WTC11 (cell line): Measurements from ENCODE around the gene PSMD12. TPM values are rescaled to one million over a fixed set of nuclear protein-coding genes. Genes with fewer than 3 reads are reported as not detected.
"Not testable (repeated sequence)": the region's sequence is repeated elsewhere in the genome, so short reads cannot be mapped to it uniquely, and the experiment has no call there.

Experiments
- ATAC-seq: fragments of 200-7000 bp; cut with Tn5 transposase; 2 replicates; pipeline ENCODE4 v1.10.0; 2021; ENCODE audit warnings: mild to moderate bottlenecking, moderate library complexity
- CTCF ChIA-PET: fragments of 300-600 bp; sonication (Branson Sonifier 250); formaldehyde crosslinking; loops from one replicate; lab custom pipeline; 2021; ENCODE audit warnings: antibody characterized with exemption; lab: Charles Lee
- POLR2A ChIA-PET: fragments of 350-600 bp; sonication (Branson Sonifier 250); formaldehyde crosslinking; loops from one replicate; lab custom pipeline; 2021; ENCODE audit warnings: antibody characterized with exemption; lab: Charles Lee
- DNase-seq: peaks from one replicate; pipeline ENCODE4 v3.0.0; 2021; ENCODE audit warnings: low spot score
- H3K27ac Mint-ChIP-seq: 2 replicates; pipeline ENCODE4 v1.8.0; 2021; ENCODE audit warnings: mixed read lengths
- H3K27me3 Mint-ChIP-seq: 2 replicates; pipeline ENCODE4 v1.8.0; 2021; ENCODE audit warnings: low read depth, mild to moderate bottlenecking, moderate library complexity, mixed read lengths
- H3K36me3 Mint-ChIP-seq: 2 replicates; pipeline ENCODE4 v1.8.0; 2021; ENCODE audit warnings: mixed read lengths
- H3K4me1 Mint-ChIP-seq: 2 replicates; pipeline ENCODE4 v1.8.0; 2022; ENCODE audit warnings: mixed read lengths
- H3K4me3 Mint-ChIP-seq: 2 replicates; pipeline ENCODE4 v1.8.0; 2021; ENCODE audit warnings: mild to moderate bottlenecking, moderate library complexity, mixed read lengths
- H3K9me3 Mint-ChIP-seq: 2 replicates; pipeline ENCODE4 v1.8.0; 2021; ENCODE audit warnings: mixed read lengths
- ESRRA ChIP-seq: sonication (generic); formaldehyde crosslinking; IDR thresholded peaks from 2 replicates; pipeline ENCODE4 v1.8.1; 2022; ENCODE audit warnings: mild to moderate bottlenecking, missing genetic modification reagents, borderline replicate concordance
- FOXP4 ChIP-seq: sonication (generic); formaldehyde crosslinking; IDR thresholded peaks from 2 replicates; pipeline ENCODE4 v1.8.0; 2022; ENCODE audit warnings: mild to moderate bottlenecking, missing genetic modification reagents
- HMGA2 ChIP-seq: fragments of 250-450 bp; sonication (Bioruptor Pico); IDR thresholded peaks from 2 replicates; pipeline ENCODE4 v1.4.0; 2021; ENCODE audit warnings: mild to moderate bottlenecking, moderate library complexity
- IRF2 ChIP-seq: sonication (generic); formaldehyde crosslinking; IDR thresholded peaks from 2 replicates; pipeline ENCODE4 v1.8.0; 2022; ENCODE audit warnings: low read depth, missing genetic modification reagents, borderline replicate concordance
- KAT7 ChIP-seq: sonication (generic); formaldehyde crosslinking; IDR thresholded peaks from 2 replicates; pipeline ENCODE4 v1.8.1; 2023; ENCODE audit warnings: missing genetic modification reagents, mild to moderate bottlenecking, borderline replicate concordance
- NFATC4 ChIP-seq: fragments of 250-450 bp; sonication (Bioruptor Pico); IDR thresholded peaks from 2 replicates; pipeline ENCODE4 v1.9.0; 2021; ENCODE audit warnings: mild to moderate bottlenecking
- NFYB ChIP-seq: sonication (generic); formaldehyde crosslinking; conservative IDR thresholded peaks from 2 replicates; pipeline ENCODE4 v1.8.0; 2022; ENCODE audit warnings: low read depth, missing genetic modification reagents
- PRRX2 ChIP-seq: fragments of 250-450 bp; sonication (Bioruptor Pico); IDR thresholded peaks from 2 replicates; pipeline ENCODE4 v1.8.0; 2021; ENCODE audit warnings: mild to moderate bottlenecking
- RELA ChIP-seq: sonication (generic); formaldehyde crosslinking; IDR thresholded peaks from 2 replicates; pipeline ENCODE4 v1.8.1; 2022; ENCODE audit warnings: missing genetic modification reagents, mild to moderate bottlenecking, borderline replicate concordance
- ZNF317 ChIP-seq: sonication (generic); formaldehyde crosslinking; IDR thresholded peaks from 2 replicates; pipeline ENCODE4 v1.8.1; 2023; ENCODE audit warnings: low read depth, mild to moderate bottlenecking, moderate library complexity, missing genetic modification reagents, borderline replicate concordance
- ZNF416 ChIP-seq: fragments of 250-450 bp; sonication (Bioruptor Pico); IDR thresholded peaks from 2 replicates; pipeline ENCODE4 v1.9.0; 2021; ENCODE audit warnings: mild to moderate bottlenecking, inconsistent platforms
- ZSCAN18 ChIP-seq: fragments of 250-450 bp; sonication (Bioruptor Pico); IDR thresholded peaks from 2 replicates; pipeline ENCODE4 v2.1.2; 2022; ENCODE audit warnings: mild to moderate bottlenecking, moderate library complexity
- total RNA-seq: library from RNA; stranded (reverse); gene quantifications from 3 replicates; pipeline ENCODE4 v1.2.3, GENCODE V29; 2021
- TF ChIP-seq, protein P1 (sequence below): sonication (generic); formaldehyde crosslinking; IDR thresholded peaks from 2 replicates; pipeline ENCODE4 v1.8.0; 2022; ENCODE audit warnings: mild to moderate bottlenecking, missing genetic modification reagents
- TF ChIP-seq, protein P2 (sequence below): fragments of 200-600 bp; IDR thresholded peaks from 2 replicates; pipeline ENCODE4 v1.8.0; 2022; ENCODE audit warnings: antibody characterized with exemption
- TF ChIP-seq, protein P3 (sequence below): sonication (generic); formaldehyde crosslinking; IDR thresholded peaks from 2 replicates; pipeline ENCODE4 v1.8.0; 2023; ENCODE audit warnings: mild to moderate bottlenecking, missing genetic modification reagents

The PSMD12 gene
- total RNA-seq, 1 experiment from 2014 or later, result 66.9 TPM

DNA sequence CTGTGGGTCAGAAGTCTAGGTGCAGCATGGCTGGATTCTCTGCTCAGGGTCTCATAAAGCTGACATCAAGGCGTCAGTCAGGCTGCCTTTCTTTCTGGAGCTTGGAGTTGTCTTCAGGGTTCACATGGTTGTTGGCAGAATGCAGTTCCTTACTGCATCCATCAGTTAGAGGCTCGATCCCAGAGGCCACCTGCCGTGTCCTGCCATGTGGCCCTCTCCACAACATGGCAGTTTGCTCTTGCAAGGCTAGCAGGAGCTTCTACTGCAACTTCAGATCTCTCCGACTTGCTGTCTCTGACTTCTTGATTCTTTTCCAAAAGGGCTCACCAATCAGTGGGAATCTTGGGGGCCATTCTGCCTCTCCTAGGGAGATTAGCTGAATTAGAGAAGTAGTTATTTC, 22.6 kb upstream of the PSMD12 start (continued):
- TF ChIP-seq, protein P1, sequence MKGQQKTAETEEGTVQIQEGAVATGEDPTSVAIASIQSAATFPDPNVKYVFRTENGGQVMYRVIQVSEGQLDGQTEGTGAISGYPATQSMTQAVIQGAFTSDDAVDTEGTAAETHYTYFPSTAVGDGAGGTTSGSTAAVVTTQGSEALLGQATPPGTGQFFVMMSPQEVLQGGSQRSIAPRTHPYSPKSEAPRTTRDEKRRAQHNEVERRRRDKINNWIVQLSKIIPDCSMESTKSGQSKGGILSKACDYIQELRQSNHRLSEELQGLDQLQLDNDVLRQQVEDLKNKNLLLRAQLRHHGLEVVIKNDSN (CRISPR knock-in tag), result no peak
- TF ChIP-seq ZSCAN18 (CRISPR knock-in tag), result no peak

- not testable (repeated sequence) for DNase-seq, H3K27me3 Mint-ChIP-seq, H3K9me3 Mint-ChIP-seq, H3K4me3 Mint-ChIP-seq, H3K36me3 Mint-ChIP-seq, H3K27ac Mint-ChIP-seq, ATAC-seq
- H3K4me1 Mint-ChIP-seq, result peaks cover 29% of the 10 kb centered on the region
- POLR2A ChIA-PET, result interaction anchor here (0.6 kb wide), 1 partner anchor 46 kb away, joined by 8 read pairs; no protein-coding TSS in a partner anchor
- CTCF ChIA-PET, result interaction anchor here (1.0 to 2.8 kb wide), 4 partner anchors 10 to 87 kb away, joined by 3 to 14 read pairs (median 10); no protein-coding TSS in a partner anchor
These were observed 22.2 kb upstream of the PSMD12 start for GRCh38 chr17:67388536-67388935.

- H3K4me3 Mint-ChIP-seq, result no peak overlapping the region
- CTCF ChIA-PET, result interaction anchor here (0.6 to 3.1 kb wide), 7 partner anchors 8 to 416 kb away, joined by 3 to 36 read pairs (median 7); no protein-coding TSS in a partner anchor
- peak; percentile 83 for ATAC-seq
These were observed 20.7 kb upstream of the PSMD12 start for GRCh38 chr17:67386965-67387551.

GRCh38 chr17:67385122-67385988, 19.0 kb upstream of the PSMD12 start:
- no peak for DNase-seq
- POLR2A ChIA-PET, result no interaction called here
- TF ChIP-seq NFYB (peak; percentile 80), HMGA2 (CRISPR knock-in tag) (no peak)
- no peaks in the 10 kb centered on the region for H3K9me3 Mint-ChIP-seq
- H3K27me3 Mint-ChIP-seq, result no peaks in the 10 kb centered on the region
- peak overlapping the region; percentile 75 for H3K27ac Mint-ChIP-seq
- H3K4me3 Mint-ChIP-seq, result no peak overlapping the region
- H3K36me3 Mint-ChIP-seq, result peaks cover 12% of the 10 kb centered on the region
- no peak for ATAC-seq
- CTCF ChIA-PET, result interaction anchor here (0.7 to 3.1 kb wide), 6 partner anchors 9 to 217 kb away, joined by 3 to 36 read pairs (median 8); no protein-coding TSS in a partner anchor
- peaks cover 26% of the 10 kb centered on the region for H3K4me1 Mint-ChIP-seq

More at GRCh38 chr17:67386965-67387551, 20.7 kb upstream of the PSMD12 start:
- POLR2A ChIA-PET, result interaction anchor here (0.6 kb wide), 1 partner anchor 249 kb away, joined by 8 read pairs; no protein-coding TSS in a partner anchor
- TF ChIP-seq, protein P2, sequence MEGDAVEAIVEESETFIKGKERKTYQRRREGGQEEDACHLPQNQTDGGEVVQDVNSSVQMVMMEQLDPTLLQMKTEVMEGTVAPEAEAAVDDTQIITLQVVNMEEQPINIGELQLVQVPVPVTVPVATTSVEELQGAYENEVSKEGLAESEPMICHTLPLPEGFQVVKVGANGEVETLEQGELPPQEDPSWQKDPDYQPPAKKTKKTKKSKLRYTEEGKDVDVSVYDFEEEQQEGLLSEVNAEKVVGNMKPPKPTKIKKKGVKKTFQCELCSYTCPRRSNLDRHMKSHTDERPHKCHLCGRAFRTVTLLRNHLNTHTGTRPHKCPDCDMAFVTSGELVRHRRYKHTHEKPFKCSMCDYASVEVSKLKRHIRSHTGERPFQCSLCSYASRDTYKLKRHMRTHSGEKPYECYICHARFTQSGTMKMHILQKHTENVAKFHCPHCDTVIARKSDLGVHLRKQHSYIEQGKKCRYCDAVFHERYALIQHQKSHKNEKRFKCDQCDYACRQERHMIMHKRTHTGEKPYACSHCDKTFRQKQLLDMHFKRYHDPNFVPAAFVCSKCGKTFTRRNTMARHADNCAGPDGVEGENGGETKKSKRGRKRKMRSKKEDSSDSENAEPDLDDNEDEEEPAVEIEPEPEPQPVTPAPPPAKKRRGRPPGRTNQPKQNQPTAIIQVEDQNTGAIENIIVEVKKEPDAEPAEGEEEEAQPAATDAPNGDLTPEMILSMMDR, result peak; percentile 98
- no peak for TF ChIP-seq NFATC4 (CRISPR knock-in tag)
- peak; percentile 79 for DNase-seq
- 0 out of 2 replicates have a peak overlapping the region, but pooled peaks have one; percentile 53 for H3K27ac Mint-ChIP-seq
- no peaks in the 10 kb centered on the region for H3K27me3 Mint-ChIP-seq
- H3K36me3 Mint-ChIP-seq, result peaks cover 12% of the 10 kb centered on the region
- no peaks in the 10 kb centered on the region for H3K9me3 Mint-ChIP-seq
- peaks cover 29% of the 10 kb centered on the region for H3K4me1 Mint-ChIP-seq

- ATAC-seq (no peak), DNase-seq (no peak)
- H3K36me3 Mint-ChIP-seq, result peaks cover 23% of the 10 kb centered on the region
- peaks cover 9% of the 10 kb centered on the region for H3K9me3 Mint-ChIP-seq
- no peak overlapping the region for H3K4me3 Mint-ChIP-seq
- no peaks in the 10 kb centered on the region; the same call in 1 of the 2 replicates for H3K27me3 Mint-ChIP-seq
- CTCF ChIA-PET, result no interaction called here
- H3K27ac Mint-ChIP-seq, result peak overlapping the region; percentile 49; the same call in 1 of the 2 replicates
- POLR2A ChIA-PET, result interaction anchor here (0.6 kb wide), 1 partner anchor 13 kb away, joined by 4 read pairs; no protein-coding TSS in a partner anchor
- H3K4me1 Mint-ChIP-seq, result peaks cover 23% of the 10 kb centered on the region
- TF ChIP-seq, protein P3, sequence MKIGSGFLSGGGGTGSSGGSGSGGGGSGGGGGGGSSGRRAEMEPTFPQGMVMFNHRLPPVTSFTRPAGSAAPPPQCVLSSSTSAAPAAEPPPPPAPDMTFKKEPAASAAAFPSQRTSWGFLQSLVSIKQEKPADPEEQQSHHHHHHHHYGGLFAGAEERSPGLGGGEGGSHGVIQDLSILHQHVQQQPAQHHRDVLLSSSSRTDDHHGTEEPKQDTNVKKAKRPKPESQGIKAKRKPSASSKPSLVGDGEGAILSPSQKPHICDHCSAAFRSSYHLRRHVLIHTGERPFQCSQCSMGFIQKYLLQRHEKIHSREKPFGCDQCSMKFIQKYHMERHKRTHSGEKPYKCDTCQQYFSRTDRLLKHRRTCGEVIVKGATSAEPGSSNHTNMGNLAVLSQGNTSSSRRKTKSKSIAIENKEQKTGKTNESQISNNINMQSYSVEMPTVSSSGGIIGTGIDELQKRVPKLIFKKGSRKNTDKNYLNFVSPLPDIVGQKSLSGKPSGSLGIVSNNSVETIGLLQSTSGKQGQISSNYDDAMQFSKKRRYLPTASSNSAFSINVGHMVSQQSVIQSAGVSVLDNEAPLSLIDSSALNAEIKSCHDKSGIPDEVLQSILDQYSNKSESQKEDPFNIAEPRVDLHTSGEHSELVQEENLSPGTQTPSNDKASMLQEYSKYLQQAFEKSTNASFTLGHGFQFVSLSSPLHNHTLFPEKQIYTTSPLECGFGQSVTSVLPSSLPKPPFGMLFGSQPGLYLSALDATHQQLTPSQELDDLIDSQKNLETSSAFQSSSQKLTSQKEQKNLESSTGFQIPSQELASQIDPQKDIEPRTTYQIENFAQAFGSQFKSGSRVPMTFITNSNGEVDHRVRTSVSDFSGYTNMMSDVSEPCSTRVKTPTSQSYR (CRISPR knock-in tag), result no peak
- TF ChIP-seq ZNF416 (CRISPR knock-in tag) (no peak), FOXP4 (no peak), IRF2 (CRISPR knock-in tag) (no peak), HMGA2 (CRISPR knock-in tag) (no peak), PRRX2 (CRISPR knock-in tag) (no peak), ESRRA (no peak), NFATC4 (CRISPR knock-in tag) (no peak), KAT7 (CRISPR knock-in tag) (no peak), ZNF317 (CRISPR knock-in tag) (no peak), RELA (CRISPR knock-in tag) (no peak)
These were observed 15.5 kb upstream of the PSMD12 start for GRCh38 chr17:67381929-67382257.
